ENCODE data around the gene CFH.
"Not testable (repeated sequence)": the region's sequence is repeated elsewhere in the genome, so short reads cannot be mapped to it uniquely, and the experiment has no call there.

The CFH gene

DNA sequence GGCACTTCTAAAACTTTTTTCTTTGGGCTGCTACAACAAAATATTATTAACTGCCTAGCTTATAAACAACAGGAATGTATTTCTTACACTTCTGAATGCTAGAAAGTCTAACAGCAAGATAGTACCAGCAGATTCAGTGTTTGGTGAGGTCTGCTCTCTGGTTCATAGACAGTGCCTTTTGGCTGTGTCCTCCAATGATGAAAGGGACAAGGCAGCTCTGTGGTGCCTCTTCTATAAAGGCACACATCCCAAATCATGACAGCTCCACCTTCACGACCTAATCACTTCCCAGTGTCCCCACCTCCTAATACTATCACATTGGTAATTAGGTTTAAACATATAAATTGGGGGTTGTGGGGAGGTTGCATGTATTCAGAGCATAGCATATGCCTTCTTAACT, 9.5 kb downstream of the CFH start:
- intact Hi-C loops (cut with DNase I), result loop anchor here (2.0 to 5.0 kb wide), 2 partner anchors 344 to 513 kb away; no protein-coding TSS in a partner anchor
- no peak for DNase-seq

DNA sequence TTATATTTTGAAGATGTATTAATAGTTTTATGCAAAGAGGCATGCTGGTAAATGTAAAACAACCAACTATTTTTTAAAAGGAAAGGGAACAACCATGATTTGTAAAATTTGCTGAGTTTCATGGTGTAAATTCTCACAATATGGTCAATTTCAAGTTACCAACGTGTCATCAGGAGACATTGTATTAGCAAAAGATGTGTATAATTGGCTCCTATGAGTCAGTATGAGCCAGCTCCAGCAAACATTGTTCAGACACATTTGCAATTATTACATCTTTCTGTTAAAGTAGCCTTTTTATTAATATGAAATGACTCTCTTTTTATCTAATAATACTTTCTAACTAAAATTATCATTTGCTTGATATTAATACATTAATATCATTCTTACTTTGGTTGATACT, 15.3 kb downstream of the CFH start:
- intact Hi-C loops (cut with DNase I), result no loop called here
- no peak for DNase-seq

DNA sequence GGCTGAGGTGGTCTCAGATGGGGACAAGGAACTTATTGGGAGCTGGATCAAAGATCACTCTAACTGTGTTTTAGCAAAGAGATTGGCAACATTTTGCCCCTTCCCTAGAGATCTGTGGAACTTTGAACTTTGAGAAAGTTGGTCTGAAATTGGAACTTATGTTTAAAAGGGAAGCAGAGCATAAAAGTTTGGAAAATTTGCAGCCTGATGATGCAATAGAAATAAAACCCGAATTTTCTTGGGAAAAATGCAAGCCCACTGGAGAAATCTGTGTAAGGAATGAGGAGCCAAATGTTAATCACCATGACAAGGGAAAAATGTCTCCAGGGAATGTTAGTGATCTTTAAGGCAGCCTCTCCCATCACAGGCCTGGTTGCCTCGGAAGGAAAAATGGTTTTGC, 17.2 kb downstream of the CFH start:
- intact Hi-C loops (cut with DNase I), result no loop called here
- no peak for DNase-seq

DNA sequence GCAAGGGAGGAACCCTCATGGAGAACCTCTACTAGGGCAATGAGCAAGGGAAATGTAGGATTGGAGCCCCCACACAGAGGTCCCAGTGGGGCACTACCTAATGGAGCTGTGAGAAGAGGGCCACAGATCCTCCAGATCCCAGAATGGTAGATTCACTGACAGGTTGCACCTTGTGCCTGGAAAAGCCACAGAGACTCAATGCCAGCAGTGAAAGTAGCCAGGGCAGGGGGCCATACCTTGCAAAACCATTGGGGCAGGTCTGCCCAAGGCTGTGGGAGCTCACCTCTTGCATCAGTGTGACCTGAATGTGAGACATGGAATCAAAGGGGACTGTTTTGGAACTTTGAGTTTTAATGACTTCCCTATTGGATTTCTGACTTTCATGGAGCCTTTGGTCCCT, 17.9 kb downstream of the CFH start:
- peak in 1 of 10 donors; percentile 51 for DNase-seq
- intact Hi-C loops (cut with DNase I), result no loop called here

DNA sequence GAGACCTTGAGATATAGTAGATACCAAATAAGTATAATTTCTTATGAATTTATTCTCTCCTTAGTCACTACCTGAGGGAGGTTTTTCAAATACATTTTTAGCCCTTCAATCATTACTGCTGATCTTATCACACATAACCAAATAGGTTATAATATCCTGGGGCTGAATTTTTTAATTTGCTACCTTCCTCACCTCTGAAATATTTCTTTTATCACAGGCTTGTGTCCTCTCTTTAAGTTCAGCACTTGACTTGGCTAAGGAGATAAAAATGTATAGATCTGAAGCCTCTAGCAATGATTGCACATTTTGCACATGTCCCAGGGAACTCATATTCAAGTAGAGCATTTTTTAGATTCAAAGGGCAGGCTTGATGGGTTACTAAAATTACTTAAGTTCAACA, 23.1 kb downstream of the CFH start:
- no peak for DNase-seq
- intact Hi-C loops (cut with DNase I), result no loop called here

DNA sequence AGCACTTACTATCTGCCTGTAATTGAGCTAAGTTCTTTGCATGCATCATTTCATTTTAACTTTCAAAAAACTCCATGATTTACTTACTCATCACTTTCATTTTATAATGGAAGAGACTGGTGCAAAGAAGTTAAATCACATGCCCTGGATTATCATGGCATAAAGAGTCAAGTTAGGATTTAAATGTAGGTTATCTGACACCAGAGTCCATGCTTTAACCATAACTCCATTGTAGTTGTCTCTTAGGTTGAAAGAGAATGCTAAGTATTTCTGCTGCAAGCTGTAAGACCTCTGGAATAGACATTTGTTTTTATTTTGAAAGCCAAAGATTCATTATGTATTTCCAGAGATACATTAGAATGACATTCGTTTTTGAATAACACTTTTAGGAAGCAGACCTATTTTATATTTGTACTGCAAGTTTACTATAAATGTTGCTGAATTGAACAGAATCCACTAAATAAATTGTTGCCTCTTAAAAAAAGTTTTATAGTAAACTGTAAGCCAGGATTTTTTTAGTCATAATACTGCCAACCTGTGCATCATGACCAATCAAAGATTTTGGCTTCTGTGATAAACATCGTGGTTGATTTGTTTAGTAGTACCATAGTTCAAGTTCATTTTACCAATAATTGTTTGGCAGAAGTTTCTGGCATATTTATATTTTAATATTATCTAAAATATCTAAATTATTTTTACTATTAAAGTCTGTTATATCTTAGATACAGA, 26.1 kb downstream of the CFH start:
- no peak for DNase-seq
- intact Hi-C loops (cut with DNase I), result no loop called here

DNA sequence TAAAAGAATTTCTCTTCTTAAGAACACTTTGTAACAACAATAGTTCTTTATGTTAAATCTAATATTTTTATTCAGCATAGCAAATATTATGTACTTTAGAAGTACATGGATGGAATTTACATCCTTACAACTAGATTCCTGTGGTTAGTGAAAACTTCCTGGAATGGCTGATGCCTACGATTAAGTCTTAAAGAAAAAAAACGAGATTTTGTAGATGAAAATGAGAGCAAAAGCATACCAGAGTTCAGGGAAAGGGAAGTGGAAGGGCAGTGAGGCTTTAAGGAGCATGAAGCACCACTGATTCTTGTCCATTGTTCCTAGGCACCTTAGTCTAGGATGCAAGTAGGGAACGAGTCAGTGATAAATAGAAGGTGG, 26.7 kb downstream of the CFH start:
- intact Hi-C loops (cut with DNase I), result no loop called here
- DNase-seq, result no peak

DNA sequence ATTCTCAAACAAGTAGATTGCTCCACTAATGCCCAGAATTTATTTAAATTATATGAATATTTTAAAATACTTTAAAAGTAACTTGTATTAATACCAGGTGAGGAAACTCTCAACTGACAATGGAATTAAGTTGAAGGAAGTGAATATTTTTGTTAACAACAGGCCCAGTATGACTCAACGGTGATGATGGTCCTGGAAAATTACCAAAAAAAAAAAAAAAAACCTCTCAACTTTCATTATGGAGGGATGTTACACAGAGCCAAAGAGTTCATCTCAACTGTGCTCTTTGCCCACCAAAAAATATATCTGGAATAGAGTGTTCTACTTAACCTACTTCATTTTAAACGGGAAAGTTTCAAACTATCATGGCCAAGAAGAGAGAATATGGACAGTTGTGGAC, 28.3 kb downstream of the CFH start:
- intact Hi-C loops (cut with DNase I), result no loop called here
- DNase-seq, result no peak

DNA sequence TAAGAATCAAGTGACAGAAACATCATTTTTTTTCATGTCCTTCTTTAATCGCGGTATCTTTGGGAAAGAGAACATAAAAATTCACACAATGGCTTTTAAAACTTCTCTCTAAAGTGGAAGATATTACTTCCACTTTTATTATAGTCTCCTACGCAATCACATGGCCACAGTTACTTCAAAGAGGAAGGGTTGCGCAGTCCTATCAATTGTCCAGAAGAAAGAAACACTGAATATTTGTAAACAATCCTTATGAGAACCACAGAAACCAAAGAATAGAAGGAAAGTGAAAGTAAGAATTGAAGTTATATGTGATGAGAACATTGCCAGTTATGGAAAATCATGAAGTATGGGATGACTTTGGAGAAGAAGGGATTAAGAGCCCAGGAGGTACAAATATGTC, 32.6 kb downstream of the CFH start:
- intact Hi-C loops (cut with DNase I), result no loop called here

DNA sequence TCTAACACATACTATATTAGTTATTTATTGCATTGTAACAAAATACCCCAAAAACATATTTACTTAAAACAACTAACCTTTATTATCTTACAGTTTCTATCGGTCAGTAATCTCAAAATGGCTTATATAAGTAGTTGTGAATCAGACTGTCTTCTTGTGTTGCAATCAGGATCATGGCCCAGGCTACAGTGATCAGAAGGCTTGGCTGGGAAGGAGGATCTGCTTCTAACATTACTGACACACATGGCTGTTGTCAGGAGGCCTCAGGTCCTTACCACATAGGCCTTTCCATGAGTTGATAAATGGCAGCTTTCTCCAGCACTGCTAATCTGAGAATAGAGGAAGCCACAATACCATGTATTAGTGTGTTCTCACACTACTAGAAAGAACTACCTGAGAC, 33.7 kb downstream of the CFH start:
- intact Hi-C loops (cut with DNase I), result no loop called here
- no peak for DNase-seq

More for the DNA sequence above, 32.6 kb downstream of the CFH start:
- DNase-seq, result no peak

DNA sequence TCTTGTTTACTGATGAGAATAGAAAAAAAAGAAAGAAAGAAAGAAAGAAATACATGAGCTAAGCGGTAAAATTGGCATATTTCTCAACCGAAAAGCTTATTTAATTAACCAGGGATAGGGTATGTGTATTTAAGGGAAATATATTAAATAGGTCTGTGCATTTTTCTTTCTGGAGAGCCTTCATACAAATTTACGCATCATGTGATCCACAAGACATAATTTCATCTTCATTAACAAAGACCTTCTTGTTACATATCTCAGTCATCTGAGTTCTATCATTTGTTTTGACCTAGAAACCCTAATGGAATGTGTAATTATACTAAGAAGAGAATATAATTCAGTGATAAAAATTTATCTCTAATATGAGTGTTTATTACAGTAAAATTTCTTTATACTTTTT, 37.2 kb downstream of the CFH start:
- no peak for DNase-seq
- intact Hi-C loops (cut with DNase I), result no loop called here

DNA sequence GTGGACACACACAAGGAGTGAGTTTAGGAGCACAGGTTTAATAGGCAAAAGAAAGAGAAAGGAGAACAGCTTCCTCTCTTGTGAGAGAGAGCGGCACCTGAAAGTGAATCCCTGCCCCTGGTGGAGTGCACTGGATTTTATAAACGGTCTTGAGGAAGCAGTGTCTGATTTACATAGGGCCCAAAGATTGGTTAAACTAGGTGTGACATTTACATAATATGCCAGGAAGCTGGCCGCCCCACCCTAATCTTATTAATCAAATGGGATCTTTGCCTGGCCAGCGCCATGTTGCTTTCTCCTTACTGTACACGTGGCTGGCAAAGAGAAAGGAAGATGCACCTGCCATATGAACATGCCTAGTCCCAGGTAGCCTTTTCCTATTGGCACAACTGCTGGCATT, 38.7 kb downstream of the CFH start:
- intact Hi-C loops (cut with DNase I), result no loop called here
- peak in 1 of 10 donors; percentile 42 for DNase-seq

DNA sequence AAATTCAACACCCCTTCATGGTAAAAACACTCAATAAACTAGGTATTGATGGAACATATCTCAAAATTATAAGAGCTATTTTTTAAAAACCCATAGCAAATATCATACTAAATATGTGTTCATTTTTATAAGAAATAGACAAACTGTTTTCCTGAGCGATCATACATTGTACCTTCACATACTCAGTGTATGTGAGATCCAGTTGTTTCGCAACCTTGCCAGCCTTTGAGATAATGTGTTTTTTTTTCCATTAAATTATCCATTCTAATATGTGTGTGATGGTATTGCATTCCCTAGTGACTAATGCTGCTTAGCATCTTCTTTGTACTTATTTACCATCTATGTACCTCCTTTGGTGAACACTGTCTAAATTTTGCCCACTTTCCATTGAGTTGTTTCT, 47.1 kb downstream of the CFH start:
- no peak for DNase-seq
- intact Hi-C loops (cut with DNase I), result no loop called here

DNA sequence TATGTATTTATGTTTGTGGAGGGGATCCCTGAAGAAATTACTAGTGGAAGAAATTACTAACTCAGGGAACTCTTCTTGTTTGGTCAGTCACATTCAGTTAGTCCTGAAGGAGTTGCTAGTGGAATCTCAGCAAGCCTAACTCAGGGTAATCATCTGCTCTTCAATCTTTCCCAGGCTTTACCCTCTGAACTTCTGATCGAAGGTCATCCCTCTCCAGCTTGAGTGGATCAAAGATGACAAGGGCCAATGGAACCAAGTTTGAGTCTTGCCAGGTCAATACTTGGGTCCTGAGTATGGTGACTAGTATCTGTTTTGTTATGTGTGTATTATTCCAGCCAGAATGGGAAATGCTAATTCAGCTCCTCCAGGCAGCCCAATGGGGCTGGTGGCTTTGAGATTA, 49.3 kb downstream of the CFH start:
- DNase-seq, result no peak
- intact Hi-C loops (cut with DNase I), result no loop called here

DNA sequence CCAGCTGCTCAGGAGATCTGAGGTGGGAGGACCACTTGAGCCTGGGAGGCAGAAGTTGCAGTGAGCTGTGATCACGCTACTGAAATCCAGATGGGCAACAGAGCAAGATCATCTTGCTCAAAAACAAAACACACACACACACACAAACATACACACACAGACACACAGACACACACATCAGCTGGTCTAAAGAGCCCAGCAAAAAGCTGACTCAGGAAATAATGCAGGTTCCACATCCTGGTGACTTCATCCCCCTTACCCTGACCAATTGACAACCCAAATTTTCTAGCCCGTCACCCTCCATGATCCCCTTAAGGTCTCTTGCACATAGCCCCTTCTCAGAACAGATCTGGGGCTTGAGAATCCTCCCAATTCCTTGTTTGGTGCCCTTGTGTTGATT, 58.0 kb downstream of the CFH start:
- DNase-seq; intact Hi-C loops (cut with DNase I): not testable (repeated sequence)

DNA sequence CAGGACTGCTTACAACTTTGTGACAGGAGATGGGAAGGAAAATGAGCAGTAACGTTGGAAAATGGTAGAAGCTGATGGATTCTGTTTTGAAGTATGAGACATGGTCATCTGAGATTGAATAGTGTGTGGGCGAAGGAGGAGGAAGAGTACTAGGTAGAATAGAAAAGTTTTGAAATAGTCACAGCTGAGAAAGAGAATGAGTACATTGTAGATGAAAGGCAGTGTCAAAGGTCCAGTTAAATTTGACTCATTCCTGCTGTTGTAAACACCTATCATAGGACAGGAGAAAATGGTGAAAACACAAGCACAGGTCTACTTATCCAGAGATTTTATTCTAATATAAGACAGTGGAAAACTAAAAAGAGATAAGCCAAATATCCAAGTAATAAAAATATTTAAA, 66.0 kb downstream of the CFH start:
- intact Hi-C loops (cut with DNase I), result no loop called here
- DNase-seq, result no peak

DNA sequence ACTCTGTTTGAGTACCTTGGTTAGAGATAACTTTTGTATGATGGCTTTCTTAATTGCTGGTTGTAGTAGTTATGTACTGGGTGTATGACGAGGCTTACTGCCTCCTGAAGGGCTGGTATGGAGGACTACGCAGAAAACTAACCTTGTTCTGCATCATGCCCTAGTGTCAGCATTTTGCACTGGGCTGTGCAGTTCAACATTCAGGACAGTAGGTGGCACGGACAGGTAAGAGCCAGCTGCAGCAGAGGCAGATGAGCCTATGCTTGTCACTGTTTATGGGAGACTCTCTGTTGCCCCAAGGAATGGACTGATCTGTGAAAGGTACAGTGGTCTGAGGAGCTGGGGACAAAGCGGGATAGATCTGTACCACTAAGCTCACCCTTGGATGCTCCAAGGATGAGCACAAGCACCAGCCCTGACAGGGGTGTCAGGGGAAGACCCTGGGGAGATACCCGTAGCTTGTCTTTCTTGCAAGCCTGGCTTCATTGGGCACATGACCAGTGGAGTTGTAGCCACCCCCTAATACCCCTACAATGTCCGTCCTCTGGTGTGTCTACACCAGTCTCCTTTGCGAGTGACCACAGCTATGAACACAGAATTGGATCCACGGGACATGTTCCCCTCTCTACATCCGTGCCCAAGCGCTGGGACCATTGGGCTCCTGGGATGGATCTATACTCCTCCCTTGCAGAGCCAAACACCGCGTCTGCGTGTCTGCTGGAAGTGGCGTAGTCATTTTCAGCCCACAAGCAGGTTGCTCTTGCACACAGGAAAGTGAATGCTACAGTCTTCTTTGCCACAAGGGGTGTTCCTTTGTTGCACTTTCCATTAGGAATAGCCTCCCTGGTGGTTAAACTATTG, 71.7 kb downstream of the CFH start:
- peak in 5 of 10 donors; percentile 3 to 79 (median 24) for DNase-seq
- intact Hi-C loops (cut with DNase I), result no loop called here

DNA sequence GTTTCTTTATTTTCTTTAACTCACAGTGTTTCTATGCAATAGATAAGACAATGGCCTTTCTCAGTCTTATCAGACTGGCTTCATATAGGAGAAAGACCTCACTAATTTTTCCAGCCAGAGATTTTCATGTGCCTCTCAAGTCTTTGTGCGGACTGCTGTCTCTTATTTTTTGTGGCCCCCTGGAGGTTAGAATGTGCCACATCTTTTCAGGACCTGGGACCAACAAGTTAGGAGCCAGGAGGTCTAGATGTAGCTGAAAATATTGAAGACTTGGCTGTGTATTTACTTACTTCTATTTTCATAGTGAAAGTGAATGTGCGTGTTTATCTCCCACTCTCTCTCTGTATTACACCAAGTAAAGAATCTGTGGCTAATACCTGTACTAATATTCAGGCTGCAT, 80.7 kb downstream of the CFH start:
- DNase-seq, result no peak
- intact Hi-C loops (cut with DNase I), result no loop called here

DNA sequence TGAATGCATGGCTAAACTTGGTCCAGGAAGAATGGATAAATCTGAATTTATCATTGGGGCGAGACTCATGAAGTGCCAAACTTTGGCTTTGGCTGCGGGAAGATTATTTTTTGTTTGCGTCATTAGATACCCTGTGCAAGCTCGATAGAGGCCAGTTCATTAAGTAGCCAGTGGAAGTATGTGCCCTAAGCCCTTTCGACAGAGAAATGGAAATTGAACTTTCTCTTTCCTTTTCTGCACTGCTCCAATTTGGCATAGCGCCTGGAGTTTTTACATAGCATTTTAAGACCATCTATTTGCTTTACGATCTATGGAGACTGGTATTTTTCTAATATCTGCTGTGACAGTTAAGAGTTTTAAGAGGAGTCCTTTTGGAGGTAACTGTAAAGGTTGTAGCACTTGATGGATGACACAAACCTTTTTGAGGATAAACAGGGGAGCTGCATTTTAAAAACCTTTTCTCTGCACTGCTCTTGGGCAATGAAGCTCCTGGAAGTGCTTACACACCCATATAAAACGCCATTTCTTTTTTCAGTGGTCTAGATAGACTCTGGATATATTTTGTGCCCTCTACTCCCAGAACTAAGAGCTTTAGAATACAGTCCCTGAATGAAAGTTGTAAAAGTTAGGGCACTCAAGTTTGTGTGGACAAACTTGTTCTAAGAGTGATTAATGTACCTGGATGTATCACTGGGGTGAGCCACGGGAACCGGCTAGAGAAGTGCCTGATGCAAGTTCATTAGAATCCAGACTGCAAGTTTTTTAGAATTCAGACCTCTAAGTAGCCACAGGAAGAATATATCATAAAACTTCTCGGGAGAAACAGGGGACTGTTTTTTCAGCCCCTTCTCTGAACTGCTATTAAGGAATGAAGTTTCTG, 81.5 kb downstream of the CFH start:
- DNase-seq, result no peak
- intact Hi-C loops (cut with DNase I), result no loop called here

DNA sequence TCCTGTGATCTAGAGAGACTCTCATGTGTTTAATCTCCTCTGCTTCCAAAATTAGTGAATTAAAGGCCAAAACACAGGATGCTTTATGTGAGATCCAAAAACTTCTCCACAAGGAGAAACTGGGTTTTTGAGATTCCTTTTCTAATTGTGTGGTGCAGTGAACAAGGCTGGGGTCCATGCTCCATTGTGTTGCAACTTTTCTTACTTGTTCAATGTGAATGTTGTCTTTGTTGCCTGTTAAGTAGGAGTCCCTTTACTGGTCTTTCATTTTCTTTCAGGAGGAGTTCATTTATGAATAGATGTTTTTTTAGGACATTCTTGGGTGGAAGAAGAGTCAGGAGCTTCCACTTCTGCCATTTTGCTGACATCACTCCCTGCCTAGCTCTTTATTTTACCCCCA, 82.2 kb downstream of the CFH start:
- intact Hi-C loops (cut with DNase I), result no loop called here
- no peak for DNase-seq

DNA sequence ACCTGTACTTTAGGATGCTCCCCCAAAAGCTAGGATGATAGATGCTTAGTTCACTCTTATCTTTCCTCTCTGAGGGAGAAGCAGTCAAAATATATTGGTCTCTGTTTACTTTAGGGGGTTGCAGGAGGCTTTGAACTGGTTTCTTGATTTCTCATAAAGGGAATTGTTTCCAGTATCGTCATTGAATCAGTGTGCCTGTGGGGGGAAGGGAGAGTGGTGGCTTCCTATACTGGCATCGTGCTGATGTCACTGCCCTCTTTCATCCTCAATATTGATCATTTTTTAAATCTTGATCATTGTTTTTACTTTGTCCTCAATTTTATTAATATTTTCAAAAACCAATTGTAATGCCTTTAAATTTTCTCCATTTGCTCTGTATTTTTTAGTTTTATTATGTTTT, 82.6 kb downstream of the CFH start:
- no peak for DNase-seq
- intact Hi-C loops (cut with DNase I), result no loop called here
